NCI-H187 treated with DMSO at 0.1 percent for 48 hours (cell line): ENCODE data around the gene ANKRD13A.
"Not testable (repeated sequence)": the region's sequence is repeated elsewhere in the genome, so short reads cannot be mapped to it uniquely, and the experiment has no call there.

Source experiments
- DNase-seq: peaks from one replicate; lab custom pipeline; 2025; lab: John Stamatoyannopoulos, UW

ANKRD13A gene

DNA sequence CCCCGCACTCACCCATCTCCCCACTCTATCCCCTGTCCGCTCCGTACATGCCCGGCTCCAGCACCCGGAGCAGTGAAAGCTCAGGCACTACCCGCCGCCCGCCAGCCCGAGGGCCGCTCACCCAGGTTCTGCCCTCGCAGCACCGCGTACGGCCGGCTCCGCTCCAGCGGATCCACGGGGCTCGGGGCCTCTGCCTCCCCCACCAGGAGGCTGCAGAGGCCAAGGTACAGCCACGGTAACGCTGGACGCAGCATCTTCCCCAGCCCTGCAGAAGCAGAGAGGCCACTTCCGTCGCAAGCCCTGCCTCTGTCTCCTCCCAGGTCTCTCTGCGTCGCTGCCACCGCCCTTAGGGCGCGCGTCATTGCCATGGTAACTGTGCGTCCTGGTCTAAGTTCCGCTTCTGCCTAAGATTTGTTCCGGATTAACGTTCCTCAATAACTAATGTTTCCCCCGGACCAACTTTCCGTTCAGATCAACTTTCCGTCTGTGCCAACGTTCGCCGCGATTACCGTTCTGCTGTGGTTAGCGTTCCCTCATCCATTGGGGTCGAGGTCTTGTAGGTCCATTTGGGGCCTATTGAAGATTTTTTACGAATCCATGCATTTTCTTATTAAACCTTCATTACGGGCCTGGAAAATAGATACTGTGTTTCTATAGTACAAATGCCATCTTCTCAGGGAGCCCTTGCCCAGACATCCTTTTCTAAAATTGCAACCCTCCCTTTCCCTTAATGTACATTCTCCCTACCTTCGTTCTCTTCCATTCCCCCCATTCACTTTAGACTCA lies 49.2 kb downstream of the ANKRD13A start, which contains the start of gene C12orf76:
Gene C12orf76 (minus strand): TSS at position 281 of the 786 bp plus-strand sequence. CDS start 27 bp downstream, at position 254.
- DNase-seq = peak; percentile 96

DNA sequence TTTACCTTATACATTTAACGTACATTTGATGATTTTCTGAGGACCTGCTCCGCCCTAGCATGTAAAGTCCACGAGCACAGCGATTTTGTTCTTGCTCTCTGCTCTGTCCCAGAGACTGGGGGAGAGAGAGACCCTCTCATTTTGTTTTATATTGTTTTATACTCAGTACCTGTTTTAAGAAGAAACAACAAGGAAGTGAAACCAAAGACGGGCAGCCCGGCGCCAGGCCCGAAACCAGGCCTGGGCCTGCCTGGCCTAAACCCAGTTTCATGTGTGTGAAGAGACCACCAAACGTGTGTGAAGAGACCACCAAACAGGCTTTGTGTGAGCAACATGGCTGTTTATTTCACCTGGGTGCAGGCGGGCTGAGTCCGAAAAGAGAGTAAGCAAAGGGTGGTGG lies 49.8 kb downstream of the ANKRD13A start:
- not testable (repeated sequence) for DNase-seq

DNA sequence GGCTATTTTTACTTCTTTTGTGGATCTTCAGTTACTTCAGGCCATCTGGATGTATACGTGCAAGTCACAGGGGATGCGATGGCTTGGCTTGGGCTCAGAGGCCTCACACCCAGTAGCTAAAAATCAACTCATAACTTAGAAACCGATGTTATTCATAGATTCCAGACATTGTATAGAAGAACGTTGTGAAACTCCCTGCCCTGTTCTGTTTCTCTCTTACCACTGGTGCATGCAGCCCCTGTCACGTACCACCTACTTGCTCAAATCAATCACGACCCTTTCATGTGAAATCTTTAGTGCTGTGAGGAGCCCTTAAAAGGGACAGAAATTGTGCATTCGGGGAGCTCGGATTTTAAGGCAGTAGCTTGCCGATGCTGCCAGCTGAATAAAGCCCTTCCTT lies 50.4 kb downstream of the ANKRD13A start:
- not testable (repeated sequence) for DNase-seq

DNA sequence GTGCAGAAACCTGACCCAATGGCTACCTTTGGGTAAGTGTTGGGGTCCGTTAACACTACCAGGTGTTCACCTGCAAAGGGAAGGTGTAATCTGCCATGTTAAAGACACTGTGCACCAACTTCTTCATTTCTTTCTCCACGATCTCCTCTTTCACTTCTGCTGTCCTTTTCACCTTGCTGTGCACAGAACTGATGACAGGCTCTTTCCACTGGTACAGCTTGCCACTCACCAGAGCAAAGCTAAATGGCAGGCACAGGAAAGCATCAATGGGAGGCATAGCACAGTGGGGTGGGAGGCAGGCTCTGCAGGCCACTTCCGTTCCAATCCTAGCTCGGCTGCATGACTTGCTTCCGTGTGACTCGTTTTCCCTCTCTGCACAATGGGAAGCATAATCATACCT lies 51.7 kb downstream of the ANKRD13A start:
- DNase-seq = no peak

DNA sequence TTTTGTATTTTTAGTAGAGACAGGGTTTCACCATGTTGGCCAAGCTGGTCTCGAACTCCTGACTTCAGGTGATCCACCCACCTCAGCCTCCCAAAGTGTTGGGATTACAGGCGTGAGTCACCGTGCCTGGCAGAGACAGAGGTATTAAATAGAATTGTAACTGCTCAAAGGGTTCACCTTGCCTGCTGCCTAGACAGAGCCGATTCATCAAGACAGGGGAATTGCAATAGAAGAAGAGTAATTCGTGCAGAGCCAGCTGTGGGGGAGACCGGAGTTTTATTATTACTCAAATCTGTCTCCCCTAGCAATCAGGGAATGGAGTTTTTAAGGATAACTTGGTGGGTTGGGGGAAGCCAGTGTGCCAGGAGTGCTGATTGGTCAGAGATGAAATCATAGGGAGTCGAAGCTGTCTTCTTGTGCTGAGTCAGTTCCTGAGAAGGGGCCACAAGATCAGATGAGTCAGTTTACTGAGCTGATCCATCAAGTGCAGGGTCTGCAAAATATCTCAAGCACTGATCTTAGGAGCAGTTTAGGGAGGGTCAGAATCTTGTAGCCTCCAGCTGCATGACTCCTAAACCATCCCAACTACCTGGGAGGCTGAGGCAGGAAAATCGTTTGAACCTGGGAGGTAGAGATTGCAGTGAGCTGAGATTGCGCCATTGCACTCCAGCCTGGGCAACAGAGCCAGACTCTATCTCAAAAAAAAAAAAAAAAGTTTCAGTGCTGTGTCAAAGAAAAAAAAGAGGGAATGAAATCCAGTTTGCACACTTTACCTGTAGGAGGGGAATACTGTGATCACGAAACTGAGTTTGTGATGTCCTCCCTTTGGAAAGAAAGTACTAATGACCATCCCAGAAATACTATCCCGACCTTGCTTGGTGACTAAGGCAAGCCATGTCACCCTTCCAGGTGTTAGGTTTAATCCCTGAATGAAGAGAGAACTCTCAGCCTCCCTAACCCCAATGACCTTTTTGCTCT lies 56.4 kb downstream of the ANKRD13A start:
- not testable (repeated sequence) for DNase-seq

DNA sequence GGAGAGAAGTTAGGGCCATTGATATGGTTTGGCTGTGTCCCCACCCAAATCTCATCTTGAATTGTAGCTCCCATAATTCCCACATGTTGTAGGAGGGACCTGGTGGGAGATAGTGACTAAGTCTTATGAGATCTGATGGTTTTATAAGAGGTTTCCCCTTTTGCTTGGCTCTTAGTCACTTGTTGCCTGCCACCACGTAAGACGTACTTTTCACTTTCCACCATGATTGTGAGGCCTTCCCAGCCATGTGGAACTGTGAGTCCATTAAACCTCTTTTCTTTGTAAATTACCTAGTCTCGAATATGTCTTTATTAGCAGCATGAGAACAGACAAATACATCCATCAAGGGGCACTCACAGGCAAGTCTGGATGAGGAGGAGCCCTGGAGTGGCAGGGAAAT lies 57.4 kb downstream of the ANKRD13A start:
- not testable (repeated sequence) for DNase-seq

DNA sequence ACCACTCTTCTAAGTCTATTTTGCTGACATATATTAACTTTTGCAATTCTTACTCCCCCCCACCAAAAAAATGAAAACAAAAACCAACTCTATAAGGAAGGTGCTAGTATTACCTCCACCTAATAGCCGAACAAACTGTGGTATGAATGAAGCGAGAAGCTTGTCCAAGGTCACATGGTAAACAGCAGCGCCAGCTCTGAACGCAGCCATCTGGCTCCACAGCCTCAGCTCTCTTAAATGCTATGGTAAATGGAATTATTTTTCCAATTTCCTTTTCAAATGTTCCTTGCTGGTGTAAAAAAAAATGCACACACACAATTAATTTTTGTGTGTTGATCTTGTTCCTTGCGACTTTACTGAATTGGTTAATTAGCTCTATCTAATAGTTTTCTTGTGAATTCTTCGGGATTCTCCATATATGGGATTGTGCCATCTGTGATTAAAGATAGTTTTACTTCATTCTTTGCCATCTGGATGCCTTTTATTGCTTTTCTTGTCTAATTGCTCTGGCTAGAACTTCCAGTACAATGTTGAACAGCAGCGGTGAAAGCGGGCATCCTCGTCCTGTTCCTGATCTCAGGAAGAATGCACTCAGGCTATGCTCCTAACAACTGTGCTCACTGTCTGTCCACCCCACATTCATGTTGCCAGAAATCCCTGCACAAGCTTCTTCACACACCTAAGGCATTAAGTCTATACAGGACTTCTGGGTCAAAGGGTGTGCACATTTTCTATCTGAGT lies 59.8 kb downstream of the ANKRD13A start:
- DNase-seq = no peak

DNA sequence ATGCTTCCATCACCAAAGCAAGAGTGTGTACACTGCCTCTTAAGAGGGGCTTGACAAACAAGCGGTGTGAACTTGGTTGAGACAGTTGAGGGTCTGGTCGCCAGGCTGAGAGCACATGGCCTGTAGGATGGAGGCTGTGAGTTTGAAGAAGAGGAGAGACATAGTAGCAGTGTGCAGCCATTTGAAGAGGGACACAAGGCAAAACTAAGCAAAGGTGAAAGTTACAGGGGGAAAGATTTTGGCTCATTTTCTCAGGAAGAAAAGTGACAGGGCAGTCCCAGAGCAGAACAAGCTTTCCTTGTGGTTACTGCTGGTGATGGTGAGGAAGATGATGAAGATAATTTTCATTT lies 60.4 kb downstream of the ANKRD13A start:
- DNase-seq = no peak

DNA sequence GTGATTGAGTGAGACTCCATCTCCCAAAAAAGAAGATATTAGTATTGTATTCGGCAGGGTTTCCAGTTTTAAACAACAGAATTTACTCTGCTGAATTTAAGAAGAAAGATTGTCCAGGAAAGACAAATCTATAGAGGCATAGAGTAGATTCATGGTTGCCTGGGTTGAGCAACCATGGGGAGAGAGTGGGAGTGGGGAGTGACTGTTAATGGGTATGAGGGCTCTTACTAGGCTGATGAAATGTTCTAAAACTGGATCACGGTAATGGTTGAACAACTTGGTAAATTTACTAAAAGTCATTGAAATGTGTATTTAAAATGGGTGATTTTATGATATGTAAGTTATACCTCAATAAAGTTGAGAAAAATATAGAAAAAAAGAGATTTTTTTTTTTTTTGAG lies 63.0 kb downstream of the ANKRD13A start:
- DNase-seq = no peak

DNA sequence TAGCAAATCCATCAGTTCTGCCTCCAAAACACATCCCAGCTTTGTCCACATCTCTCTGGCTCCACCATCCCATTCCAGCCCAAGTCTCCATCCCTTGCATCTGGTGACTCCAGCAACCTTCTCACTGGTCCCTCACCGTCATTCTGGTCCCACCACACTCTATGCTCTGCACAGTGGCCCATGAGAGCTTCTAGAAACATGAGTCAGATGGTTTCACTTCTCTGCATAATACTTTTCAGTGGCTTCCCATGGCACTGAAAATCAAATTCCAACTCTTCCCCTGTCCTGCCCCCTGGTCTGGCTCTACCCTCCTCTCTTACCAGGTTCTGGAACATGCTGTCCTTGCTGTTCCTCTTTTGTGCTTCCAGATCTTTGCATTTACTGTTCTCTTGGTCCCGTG lies 66.3 kb downstream of the ANKRD13A start:
- DNase-seq = no peak

DNA sequence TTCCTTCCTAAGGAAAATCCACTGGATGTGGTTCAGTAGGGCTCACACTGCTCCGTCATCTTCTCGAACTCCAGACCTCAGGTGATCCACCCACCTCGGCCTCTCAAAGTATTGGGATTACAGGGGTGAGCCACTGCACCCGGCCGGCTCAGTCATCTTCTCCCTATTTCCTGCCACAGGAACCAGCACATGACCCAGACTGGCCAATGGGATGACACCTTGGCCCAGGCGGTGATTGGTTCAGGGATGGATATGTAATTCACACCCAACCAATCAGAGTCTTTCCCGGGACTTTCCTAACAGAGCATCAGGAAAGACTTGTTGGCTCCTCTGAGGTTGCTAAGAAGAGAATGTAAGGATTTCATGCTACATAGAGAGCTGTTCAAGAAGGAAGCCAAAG lies 68.3 kb downstream of the ANKRD13A start:
- DNase-seq = no peak

DNA sequence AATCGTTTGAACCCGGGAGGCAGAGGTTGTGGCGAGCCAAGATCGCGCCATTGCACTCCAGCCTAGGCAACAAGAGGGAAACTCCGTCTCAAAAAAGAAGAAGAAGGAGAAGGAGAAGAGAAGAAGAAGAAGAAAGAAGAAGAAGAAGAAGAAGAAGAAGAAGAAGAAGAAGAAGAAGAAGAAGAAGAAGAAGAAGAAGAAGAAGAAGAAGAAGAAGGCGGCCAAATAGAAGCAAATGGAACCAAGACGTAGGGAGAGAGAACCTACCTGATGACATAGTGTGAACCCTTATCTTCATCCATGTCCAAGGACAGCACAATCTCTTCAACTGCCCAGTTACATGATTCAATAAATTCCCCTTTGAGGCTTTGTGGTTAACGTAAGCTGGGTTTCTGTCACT lies 68.9 kb downstream of the ANKRD13A start:
- not testable (repeated sequence) for DNase-seq

DNA sequence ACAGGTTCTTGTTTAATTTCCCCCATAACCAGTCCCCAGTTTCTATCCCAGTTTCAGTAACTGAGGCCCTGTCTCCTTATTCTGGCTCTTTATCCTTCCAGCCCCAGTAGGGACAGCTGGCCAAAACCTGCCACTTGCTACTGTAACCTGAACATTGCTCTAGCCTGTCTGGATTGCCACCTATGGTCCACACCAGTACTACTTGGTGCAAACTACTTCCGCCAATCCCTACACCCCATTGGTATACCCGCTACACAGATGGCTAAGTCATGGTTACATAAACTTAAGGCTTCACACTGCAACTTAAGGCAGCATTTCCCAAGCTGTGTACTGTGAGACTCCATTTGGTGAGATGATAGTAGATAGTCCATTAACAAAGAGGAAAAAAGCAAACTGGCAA lies 69.4 kb downstream of the ANKRD13A start:
- DNase-seq = no peak

DNA sequence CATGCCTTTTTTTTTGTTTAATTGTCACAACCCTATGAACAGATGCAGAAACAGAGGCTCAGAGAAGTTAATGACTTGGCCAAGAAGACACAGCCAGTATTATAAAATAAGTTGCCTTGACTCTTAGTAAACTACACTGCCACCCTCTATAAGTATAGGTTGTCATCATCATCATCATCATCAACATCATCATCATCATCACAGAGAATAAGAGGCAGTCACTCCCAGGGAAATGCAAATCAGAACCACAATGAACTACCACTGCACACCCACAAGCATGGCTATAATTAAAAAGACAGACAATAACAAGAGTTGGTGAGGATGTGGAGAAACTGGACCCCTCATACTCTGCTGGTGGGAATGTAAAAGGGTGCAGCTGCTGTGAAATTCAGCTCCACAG lies 72.3 kb downstream of the ANKRD13A start:
- no peak for DNase-seq

DNA sequence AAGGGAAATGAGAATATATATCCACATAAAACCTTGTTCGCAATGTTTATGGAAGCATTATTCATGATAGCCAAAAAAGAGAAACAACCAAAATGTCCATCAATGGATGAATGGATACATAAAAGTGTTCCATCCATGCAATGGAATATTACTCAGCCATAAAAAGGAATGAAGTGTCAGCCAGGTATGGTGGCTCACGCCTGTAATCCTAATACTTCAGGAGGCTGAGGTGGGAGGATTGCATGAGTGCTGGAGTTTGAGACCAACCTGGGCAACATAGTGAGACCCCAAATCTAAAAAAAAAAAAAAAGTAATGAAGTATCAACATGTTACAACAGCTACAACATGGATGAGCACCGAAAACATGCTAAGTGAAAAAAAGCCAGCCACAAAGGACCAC lies 72.7 kb downstream of the ANKRD13A start:
- DNase-seq = no peak

DNA sequence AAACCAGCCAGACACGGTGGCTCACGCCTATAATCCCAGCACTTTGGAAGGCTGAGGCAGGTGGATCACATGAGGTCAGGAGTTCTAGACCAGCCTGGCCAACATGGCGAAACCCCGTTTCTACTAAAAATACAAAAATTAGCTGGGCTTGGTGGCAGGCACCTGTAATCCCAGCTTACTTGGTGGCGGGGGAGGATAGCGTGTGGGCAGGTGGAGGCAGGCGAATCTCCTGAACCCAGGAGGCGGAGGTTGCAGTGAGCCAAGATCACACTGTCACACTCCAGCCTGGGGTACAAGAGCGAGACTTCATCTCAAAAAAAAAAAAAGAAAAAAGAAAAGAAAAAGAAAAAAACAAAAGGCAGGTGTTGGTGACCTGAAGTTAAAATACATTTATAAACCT lies 73.4 kb downstream of the ANKRD13A start:
- not testable (repeated sequence) for DNase-seq

DNA sequence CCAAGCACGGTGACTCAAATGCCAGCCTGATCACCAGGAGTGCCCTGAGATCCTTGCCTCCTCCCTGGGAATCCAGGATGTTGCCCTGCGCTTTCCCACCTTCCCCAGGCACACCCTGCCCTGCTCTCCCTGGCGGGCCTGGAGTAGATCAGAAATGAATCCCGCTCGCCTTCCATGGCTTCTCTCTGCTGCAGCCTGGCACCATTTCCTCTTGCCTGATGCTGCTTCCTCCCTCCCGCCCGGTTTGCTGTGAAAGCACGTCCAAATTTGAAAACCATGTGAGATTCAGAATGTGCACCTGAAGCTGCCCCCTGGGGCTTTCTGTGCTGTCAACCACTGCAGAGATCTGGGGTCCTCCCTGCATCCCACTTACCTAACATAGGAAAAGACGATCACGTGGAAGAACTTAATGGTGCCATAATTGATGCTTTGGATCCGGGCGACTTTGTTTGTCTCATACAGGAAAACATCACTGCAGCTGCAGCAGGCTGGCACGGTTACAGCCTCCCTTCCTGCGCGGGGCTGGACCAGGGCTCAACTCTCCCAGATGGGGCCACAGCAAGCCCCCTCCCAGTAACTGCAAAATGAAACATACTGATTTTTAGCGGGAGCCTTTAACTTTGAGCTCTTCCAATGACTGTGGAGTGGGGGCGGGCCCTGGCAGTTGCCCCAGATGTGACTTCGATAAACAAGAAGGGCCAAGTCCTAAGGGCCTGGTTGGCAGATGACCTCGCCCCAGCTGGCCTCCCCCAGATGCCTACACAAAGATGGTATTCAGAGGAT lies 74.0 kb downstream of the ANKRD13A start:
- DNase-seq = no peak

DNA sequence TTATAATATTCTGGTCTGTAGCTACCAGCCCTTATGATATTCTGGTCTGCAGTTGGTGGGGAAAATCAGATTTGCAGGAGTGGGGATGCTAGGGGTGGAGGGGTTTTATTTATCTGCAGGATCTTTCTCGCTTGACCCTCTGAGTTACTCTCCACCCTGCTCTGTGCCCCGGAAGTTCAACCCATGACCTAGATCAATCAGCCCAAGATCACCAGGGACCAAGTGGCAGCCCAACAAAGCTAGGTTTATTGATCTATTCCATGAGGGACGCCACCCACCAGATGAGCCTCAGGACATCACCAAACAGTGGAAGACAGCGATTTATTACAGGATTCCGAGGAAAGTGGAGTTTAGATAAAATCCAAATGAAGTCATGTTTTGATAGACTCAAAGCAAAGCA lies 74.9 kb downstream of the ANKRD13A start:
- DNase-seq = no peak

DNA sequence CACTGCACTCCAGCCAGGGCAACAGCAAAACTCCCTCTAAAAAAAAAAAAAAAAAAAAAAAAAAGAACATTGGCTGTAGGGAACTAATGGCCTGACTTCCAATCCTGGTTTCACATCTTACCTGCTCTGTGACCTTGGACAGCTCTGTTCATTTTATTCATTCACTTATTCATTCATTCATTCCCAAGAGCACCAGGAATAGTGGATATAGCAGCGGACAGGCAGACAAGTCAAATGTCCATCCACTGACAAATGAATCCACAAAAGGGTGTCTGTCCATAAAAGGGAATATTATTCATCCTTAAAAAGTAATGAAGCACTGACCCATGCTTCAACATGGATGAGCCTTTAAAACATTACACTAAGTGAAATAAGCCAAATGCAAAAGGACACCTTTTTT lies 76.7 kb downstream of the ANKRD13A start:
- no peak for DNase-seq

DNA sequence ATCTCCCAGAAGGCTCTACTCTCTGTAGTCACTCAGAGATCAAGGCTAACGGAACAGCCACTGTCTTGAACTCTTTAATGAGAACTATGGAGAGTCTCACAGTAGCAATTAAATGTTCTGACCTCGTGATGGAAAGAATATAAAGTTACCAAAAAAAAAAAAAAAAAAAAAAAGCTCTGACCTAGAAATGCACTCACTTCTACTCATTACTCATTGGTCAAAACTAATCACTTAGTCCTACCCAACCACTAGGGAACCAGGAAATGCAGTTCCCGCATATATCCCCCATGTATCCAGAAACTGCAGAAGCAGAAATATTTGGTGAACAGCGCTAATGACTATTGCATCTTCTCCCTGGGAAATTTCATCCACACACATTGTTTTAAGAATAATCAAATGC lies 78.6 kb downstream of the ANKRD13A start:
- DNase-seq = no peak
